Mesenchymal stem cell (in vitro differentiated cells and primary cell): Measurements from ENCODE around the gene RUNX1.

Experiments
- DNase-seq: peaks from one replicate; pipeline ENCODE4 v3.0.0-alpha.2; 2013
- H2AFZ ChIP-seq: one replicate; pipeline ENCODE4 v1.6.1; 2013; ENCODE audit warnings: low read depth, mild to moderate bottlenecking, control low read depth, inconsistent platforms, low read length, moderate library complexity
- H2AK5ac ChIP-seq: 2 replicates; pipeline ENCODE4 v1.6.1; 2013; ENCODE audit warnings: low read length, moderate library complexity, mild to moderate bottlenecking, inconsistent platforms; ENCODE audit not compliant: severe bottlenecking
- H2BK120ac ChIP-seq: one replicate; pipeline ENCODE4 v1.6.1; 2013; ENCODE audit warnings: low read depth, mild to moderate bottlenecking, inconsistent platforms, low read length, moderate library complexity
- H2BK12ac ChIP-seq, 2 experiments: one replicate each; pipeline ENCODE4 v1.6.1; 2013; ENCODE audit warnings: inconsistent platforms in 2 of 2, low read length in 2 of 2, mild to moderate bottlenecking in 2 of 2, moderate library complexity in 2 of 2, control low read depth in 1 of 2
- H2BK15ac ChIP-seq: one replicate; pipeline ENCODE4 v1.6.1; 2013; ENCODE audit warnings: mild to moderate bottlenecking, low read depth, inconsistent platforms; ENCODE audit not compliant: poor library complexity, severe bottlenecking
- H2BK5ac ChIP-seq: 2 replicates; pipeline ENCODE4 v1.6.1; 2013; ENCODE audit warnings: low read depth, mild to moderate bottlenecking, low read length, control low read depth, inconsistent platforms; ENCODE audit not compliant: poor library complexity, severe bottlenecking
- H3K14ac ChIP-seq, 2 experiments: one replicate each; pipeline ENCODE4 v1.6.1; 2013; ENCODE audit warnings: inconsistent platforms in 2 of 2, low read length in 2 of 2, control low read depth in 1 of 2, mild to moderate bottlenecking in 1 of 2, moderate library complexity in 1 of 2
- H3K18ac ChIP-seq, 2 experiments: one replicate each; pipeline ENCODE4 v1.6.1; 2013; ENCODE audit warnings: inconsistent platforms in 2 of 2, low read length in 2 of 2, control low read depth in 1 of 2, low read depth in 1 of 2, mild to moderate bottlenecking in 1 of 2
- H3K23ac ChIP-seq, 2 experiments: one replicate each; pipeline ENCODE4 v1.6.1; 2013; ENCODE audit warnings: inconsistent platforms in 2 of 2, low read length in 2 of 2, mild to moderate bottlenecking in 2 of 2, moderate library complexity in 2 of 2, control low read depth in 1 of 2
- H3K27ac ChIP-seq: 2 replicates; pipeline ENCODE4 v1.5.1; 2013; ENCODE audit warnings: mild to moderate bottlenecking, moderate library complexity, low read length, control low read depth, inconsistent platforms; ENCODE audit not compliant: poor library complexity, severe bottlenecking
- H3K27me3 ChIP-seq, 2 experiments: 2 replicates each; pipeline versions ENCODE4 v1.6.1 to v1.7.0; 2013; ENCODE audit warnings: low read length in 2 of 2, mild to moderate bottlenecking in 2 of 2, moderate library complexity in 2 of 2, control low read depth in 1 of 2, inconsistent platforms in 1 of 2; ENCODE audit not compliant: control insufficient read depth in 1 of 2, insufficient read depth in 1 of 2
- H3K36me3 ChIP-seq, 2 experiments: 2 replicates each; pipeline versions ENCODE4 v1.6.1 to v1.7.0; 2013; ENCODE audit warnings: low read length in 2 of 2, control low read depth in 1 of 2, inconsistent platforms in 1 of 2, low read depth in 1 of 2, mild to moderate bottlenecking in 1 of 2; ENCODE audit not compliant: insufficient read depth in 2 of 2, control insufficient read depth in 1 of 2
- H3K4ac ChIP-seq, 2 experiments: one replicate each; pipeline ENCODE4 v1.6.1; 2013; ENCODE audit warnings: inconsistent platforms in 2 of 2, low read length in 2 of 2, mild to moderate bottlenecking in 2 of 2, moderate library complexity in 2 of 2, control low read depth in 1 of 2, low read depth in 1 of 2
- H3K4me1 ChIP-seq: 2 replicates; pipeline ENCODE4 v1.6.1; 2013; ENCODE audit warnings: low read depth, low read length, control low read depth; ENCODE audit not compliant: control insufficient read depth, insufficient read depth
- H3K4me2 ChIP-seq: 2 replicates; pipeline ENCODE4 v1.6.1; 2013; ENCODE audit warnings: low read length, mild to moderate bottlenecking, inconsistent platforms; ENCODE audit not compliant: poor library complexity, severe bottlenecking
- H3K4me3 ChIP-seq, 2 experiments: 2 replicates each; pipeline versions ENCODE4 v1.5.1 to v1.7.0; 2013; ENCODE audit warnings: low read length in 2 of 2, mild to moderate bottlenecking in 2 of 2, control low read depth in 1 of 2, low read depth in 1 of 2; ENCODE audit not compliant: insufficient read depth in 1 of 2
- H3K79me1 ChIP-seq: replicated peaks from 2 replicates; pipeline ENCODE4 v1.6.1; 2013; ENCODE audit warnings: mild to moderate bottlenecking, control low read depth, low read length, inconsistent platforms; ENCODE audit not compliant: poor library complexity, severe bottlenecking
- H3K9ac ChIP-seq: 2 replicates; pipeline ENCODE4 v1.7.0; 2013; ENCODE audit warnings: mild to moderate bottlenecking, low read length, moderate library complexity
- H3K9me3 ChIP-seq: 2 replicates; pipeline ENCODE4 v1.7.0; 2013; ENCODE audit warnings: mild to moderate bottlenecking, low read length; ENCODE audit not compliant: control insufficient read depth
- H4K8ac ChIP-seq: one replicate; pipeline ENCODE4 v1.6.1; 2013; ENCODE audit warnings: inconsistent platforms, mild to moderate bottlenecking, low read length, moderate library complexity
- H4K91ac ChIP-seq: one replicate; pipeline ENCODE4 v1.6.1; 2013; ENCODE audit warnings: mild to moderate bottlenecking, low read length, inconsistent platforms
- WGBS: methylation state at CpG from one replicate; pipeline ENCODE4 v1.1.7; 2013; ENCODE audit warnings: mixed read lengths; 5-methylcytosine and 5-hydroxymethylcytosine counted together

The RUNX1 gene

GRCh38 chr21:34890724-34891612, 158.1 kb downstream of the RUNX1 start:
- H2AK5ac ChIP-seq, result no peak overlapping the region
- peaks cover 2% of the 10 kb centered on the region for H3K79me1 ChIP-seq
- no peak overlapping the region for H3K27ac ChIP-seq
- H3K4ac ChIP-seq, result peak overlapping the region; percentile 71 to 73
- H3K9me3 ChIP-seq, result no peaks in the 10 kb centered on the region
- H2BK5ac ChIP-seq, result no peak overlapping the region
- H4K8ac ChIP-seq, result peak overlapping the region; percentile 74
- H3K14ac ChIP-seq, result no peak overlapping the region
- peak; percentile 73 for DNase-seq
- WGBS, result 1% methylated on average over 49 of the region's 60 CpGs
- H2BK120ac ChIP-seq, result peak overlapping the region; percentile 94
- H3K4me2 ChIP-seq, result peak overlapping the region; percentile 97
- peak overlapping the region; percentile 46 to 85 for H3K4me3 ChIP-seq
- H3K23ac ChIP-seq, result no peak overlapping the region
- H2BK12ac ChIP-seq, result peak overlapping the region in 1 of 2 experiments; percentile 51
- H3K18ac ChIP-seq, result peak overlapping the region; percentile 31 to 76
- peaks cover 0 to 3% of the 10 kb centered on the region in 2 experiments for H3K36me3 ChIP-seq
- H3K27me3 ChIP-seq, result peaks cover 0 to 9% of the 10 kb centered on the region in 2 experiments
- no peak overlapping the region for H2AFZ ChIP-seq
- peak overlapping the region; percentile 67 for H4K91ac ChIP-seq
- H3K4me1 ChIP-seq, result peaks cover 11% of the 10 kb centered on the region
- H2BK15ac ChIP-seq, result peak overlapping the region; percentile 44
- H3K9ac ChIP-seq, result peak overlapping the region; percentile 100

DNA sequence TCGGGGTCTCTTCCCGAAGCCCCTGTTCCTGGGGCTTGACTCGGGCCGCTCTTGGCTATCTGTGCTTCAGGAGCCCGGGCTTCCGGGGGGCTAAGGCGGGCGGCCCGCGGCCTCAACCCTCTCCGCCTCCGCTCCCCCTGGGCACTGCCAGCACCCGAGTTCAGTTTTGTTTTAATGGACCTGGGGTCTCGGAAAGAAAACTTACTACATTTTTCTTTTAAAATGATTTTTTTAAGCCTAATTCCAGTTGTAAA, 158.7 kb downstream of the RUNX1 start:
- Histone ChIP-seq H3K14ac (no peak overlapping the region), H3K18ac (peak overlapping the region; percentile 58 to 67), H3K36me3 (peaks cover 0 to 8% of the 10 kb centered on the region in 2 experiments), H2BK12ac (no peak overlapping the region), H4K8ac (no peak overlapping the region), H3K9ac (peak overlapping the region; percentile 100), H3K4me2 (peak overlapping the region; percentile 97), H3K79me1 (peaks cover 2% of the 10 kb centered on the region), H2BK5ac (no peak overlapping the region), H3K4ac (peak overlapping the region; percentile 60 to 66), H3K4me3 (peak overlapping the region; percentile 84 to 85), H3K23ac (peak overlapping the region in 1 of 2 experiments; percentile 78), H3K9me3 (no peaks in the 10 kb centered on the region), H3K27ac (no peak overlapping the region), H3K4me1 (peaks cover 11% of the 10 kb centered on the region), H2AFZ (no peak overlapping the region), H2BK15ac (peak overlapping the region; percentile 90), H2AK5ac (no peak overlapping the region), H4K91ac (peak overlapping the region; percentile 61), H3K27me3 (peaks cover 0 to 7% of the 10 kb centered on the region in 2 experiments), H2BK120ac (peak overlapping the region; percentile 94)
- WGBS, result 13% methylated on average over 11 of the region's 14 CpGs
- no peak for DNase-seq

GRCh38 chr21:34889676-34890469, 159.2 kb downstream of the RUNX1 start:
- Histone ChIP-seq H4K91ac (peak overlapping the region; percentile 98), H2BK12ac (peak overlapping the region; percentile 81 to 97), H3K9me3 (no peaks in the 10 kb centered on the region), H3K18ac (peak overlapping the region; percentile 98 to 99), H3K79me1 (peaks cover 2% of the 10 kb centered on the region), H3K27me3 (peaks cover 0 to 4% of the 10 kb centered on the region in 2 experiments), H3K23ac (peak overlapping the region in 1 of 2 experiments; percentile 78), H2BK15ac (peak overlapping the region; percentile 93), H3K4me2 (peak overlapping the region; percentile 99), H2AK5ac (no peak overlapping the region), H3K27ac (no peak overlapping the region), H3K4me1 (peaks cover 11% of the 10 kb centered on the region), H3K4ac (peak overlapping the region; percentile 97 to 99), H3K36me3 (peaks cover 0 to 14% of the 10 kb centered on the region in 2 experiments), H3K4me3 (peak overlapping the region; percentile 84 to 85), H3K9ac (peak overlapping the region; percentile 100), H4K8ac (peak overlapping the region; percentile 91), H2AFZ (peak overlapping the region; percentile 0), H2BK5ac (peak overlapping the region; percentile 93), H3K14ac (peak overlapping the region; percentile 75 to 96), H2BK120ac (peak overlapping the region; percentile 96)
- under 1% methylated on average over 84 of the region's 98 CpGs for WGBS
- DNase-seq, result peak; percentile 80

DNA sequence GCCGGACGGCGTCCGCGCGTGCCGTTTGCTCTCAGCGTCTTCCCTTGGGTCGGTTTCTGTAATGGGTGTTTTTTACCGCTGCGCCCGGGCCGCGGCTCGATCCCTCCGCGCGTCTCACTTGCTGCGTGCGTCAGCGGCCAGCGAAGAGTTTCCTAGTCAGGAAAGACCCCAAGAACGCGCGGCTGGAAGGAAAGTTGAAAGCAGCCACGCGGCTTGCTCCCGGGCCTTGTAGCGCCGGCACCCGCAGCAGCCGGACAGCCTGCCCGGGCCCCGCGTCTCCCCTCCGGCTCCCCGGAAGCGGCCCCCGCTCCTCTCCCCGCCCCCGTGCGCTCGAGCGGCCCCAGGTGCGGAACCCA, 159.8 kb downstream of the RUNX1 start:
- Histone ChIP-seq H2AFZ (peak overlapping the region; percentile 8), H3K23ac (peak overlapping the region in 1 of 2 experiments; percentile 10), H3K27ac (peak overlapping the region; percentile 81), H2BK15ac (peak overlapping the region; percentile 50), H2AK5ac (no peak overlapping the region), H3K27me3 (peaks cover 0 to 4% of the 10 kb centered on the region in 2 experiments), H3K4me1 (peaks cover 11% of the 10 kb centered on the region), H3K36me3 (peaks cover 0 to 18% of the 10 kb centered on the region in 2 experiments), H3K4ac (peak overlapping the region; percentile 88 to 99), H3K4me3 (peak overlapping the region; percentile 84 to 85), H2BK12ac (peak overlapping the region in 1 of 2 experiments; percentile 97), H2BK5ac (peak overlapping the region; percentile 93), H3K14ac (peak overlapping the region; percentile 96 to 98), H4K8ac (peak overlapping the region; percentile 91), H4K91ac (peak overlapping the region; percentile 98), H3K18ac (peak overlapping the region; percentile 98 to 99), H3K9ac (peak overlapping the region; percentile 100), H2BK120ac (peak overlapping the region; percentile 96), H3K4me2 (peak overlapping the region; percentile 99), H3K9me3 (no peaks in the 10 kb centered on the region), H3K79me1 (peaks cover 2% of the 10 kb centered on the region)
- peak; percentile 84 for DNase-seq
- WGBS, result 0% methylated on average over 27 of the region's 45 CpGs
